K562 (cell line): Measurements from ENCODE around the gene MINDY3. TPM values are rescaled to one million over a fixed set of nuclear protein-coding genes. Genes with fewer than 3 reads are reported as not detected.

Experiments
- ATAC-seq: fragments of 200-7000 bp; cut with Tn5 transposase; 3 replicates; pipeline ENCODE4 v1.9.1; 2020; ENCODE audit warnings: moderate library complexity
- BruUV-seq: library from RNA; stranded (reverse); fragments of 400-500 nt; replicated peaks from 2 replicates; lab custom pipeline; 2021; lab: Mats Ljungman, UMichigan
- CTCF ChIA-PET: fragments of 300-600 bp; formaldehyde crosslinking; extraction: SDS; loops from one replicate; lab custom pipeline; 2021; ENCODE audit warnings: low intra/inter-chr PET ratio; lab: Yijun Ruan, JAX
- POLR2A ChIA-PET: fragments of 300-600, 350-650 bp; sonication (Branson Sonifier 250); formaldehyde crosslinking; extraction: SDS; loops from one replicate; lab custom pipeline; 2021; ENCODE audit warnings: antibody characterized with exemption, inconsistent platforms; lab: Yijun Ruan, JAX
- DNase-seq, 4 experiments: peaks; one replicate each; pipeline versions ENCODE4 v3.0.0 to v3.0.0-alpha.2; 2011 to 2018; ENCODE audit warnings: low spot score in 3 of 4, mixed read lengths in 3 of 4; ENCODE audit errors: extremely low read depth in 1 of 4
- FAIRE-seq: peaks from 2 replicates; lab custom pipeline; 2011; peaks lifted over from hg19 to GRCh38; lab: Jason Lieb, UNC
- H2AFZ ChIP-seq: 2 replicates; pipeline ENCODE4 v1.6.0; 2011; ENCODE audit warnings: low read depth, low read length, control low read depth, inconsistent platforms
- H3K27ac ChIP-seq: fragments of 200-600 bp; 3 replicates; pipeline ENCODE4 v1.8.0; 2011; ENCODE audit warnings: low read depth, mild to moderate bottlenecking, control low read depth, inconsistent platforms, low read length, moderate library complexity, mixed read lengths; ENCODE audit errors: extremely low read depth
- H3K27me3 ChIP-seq, 2 experiments: fragments of 300-600 bp in 1 of 2; 2 replicates in 1 of 2; 3 replicates in 1 of 2; pipeline versions ENCODE4 v1.6.0 to v1.8.0; 2011; ENCODE audit warnings: inconsistent platforms in 2 of 2, low read length in 2 of 2, mild to moderate bottlenecking in 1 of 2, mixed read lengths in 1 of 2, moderate library complexity in 1 of 2; ENCODE audit not compliant: control insufficient read depth in 2 of 2, insufficient read depth in 2 of 2
- H3K36me3 ChIP-seq: fragments of 300-600 bp; 3 replicates; pipeline ENCODE4 v1.8.0; 2011; ENCODE audit warnings: mild to moderate bottlenecking, low read length, inconsistent platforms; ENCODE audit not compliant: control insufficient read depth, insufficient read depth
- H3K4me1 ChIP-seq, 2 experiments: fragments of 200-600 bp in 1 of 2; replicated peaks in 1 of 2; 2 replicates in 1 of 2; 3 replicates in 1 of 2; pipeline versions ENCODE4 v1.5.1 to v1.8.0; 2011; ENCODE audit warnings: inconsistent platforms in 2 of 2, low read length in 2 of 2, mild to moderate bottlenecking in 1 of 2, mixed read lengths in 1 of 2, moderate library complexity in 1 of 2; ENCODE audit not compliant: control insufficient read depth in 2 of 2, insufficient read depth in 2 of 2
- H3K4me2 ChIP-seq: 2 replicates; pipeline ENCODE4 v1.6.1; 2011; ENCODE audit warnings: low read length, control low read depth, inconsistent platforms, mixed read lengths; ENCODE audit not compliant: insufficient read depth
- H3K4me3 ChIP-seq: fragments of 200-600 bp; sonication (generic), shearing (Covaris generic); 2 replicates; pipeline ENCODE4 v1.5.1; 2016; ENCODE audit warnings: control low read depth, inconsistent platforms
- H3K79me2 ChIP-seq: fragments of 200-600 bp; 3 replicates; pipeline ENCODE4 v1.8.0; 2011; ENCODE audit warnings: low read length, inconsistent platforms; ENCODE audit not compliant: control insufficient read depth, insufficient read depth
- H3K9ac ChIP-seq, 2 experiments: 2 replicates each; pipeline versions ENCODE4 v1.6.0 to v1.6.1; 2011; ENCODE audit warnings: low read depth in 2 of 2, low read length in 2 of 2, control low read depth in 1 of 2, inconsistent platforms in 1 of 2, mild to moderate bottlenecking in 1 of 2, mixed read lengths in 1 of 2; ENCODE audit not compliant: insufficient read depth in 1 of 2
- H3K9me1 ChIP-seq: one replicate; pipeline ENCODE4 v1.6.0; 2011; ENCODE audit warnings: inconsistent platforms, mild to moderate bottlenecking, low read length, moderate library complexity; ENCODE audit not compliant: control insufficient read depth, insufficient read depth
- H3K9me3 ChIP-seq: replicated peaks from 2 replicates; pipeline ENCODE4 v1.5.1; 2011; ENCODE audit warnings: low read depth, low read length, inconsistent platforms; ENCODE audit not compliant: control insufficient read depth, insufficient read depth
- H4K20me1 ChIP-seq: replicated peaks from 2 replicates; pipeline ENCODE4 v1.6.1; 2011; ENCODE audit warnings: low read length, inconsistent platforms, mixed read lengths; ENCODE audit not compliant: control insufficient read depth, insufficient read depth
- NFIX ChIP-seq: fragments of 250-450 bp; sonication (Bioruptor Pico); IDR thresholded peaks from 2 replicates; pipeline ENCODE4 v1.4.0; 2020; ENCODE audit warnings: low read depth, mild to moderate bottlenecking, moderate library complexity
- PRMT5 ChIP-seq: sonication (generic); formaldehyde crosslinking; IDR thresholded peaks from 2 replicates; pipeline ENCODE4 v1.5.0; 2020; ENCODE audit warnings: missing genetic modification reagents
- SAFB ChIP-seq: fragments of 200-400 bp; formaldehyde crosslinking; IDR thresholded peaks from 2 replicates; pipeline ENCODE4 v1.6.1; 2017; ENCODE audit warnings: low read depth, low read length, borderline replicate concordance
- SNRNP70 ChIP-seq: fragments of 200-400 bp; formaldehyde crosslinking; optimal IDR thresholded peaks from 2 replicates; pipeline ENCODE3; 2017; ENCODE audit warnings: low read depth, low read length
- SP2 ChIP-seq: IDR thresholded peaks from 2 replicates; pipeline ENCODE4 v1.6.1; 2011; ENCODE audit warnings: mild to moderate bottlenecking, low read depth, low read length, moderate library complexity; ENCODE audit not compliant: poor library complexity, severe bottlenecking; ENCODE audit errors: extremely low read depth
- STAG1 ChIP-seq: sonication (generic); formaldehyde crosslinking; IDR thresholded peaks from 2 replicates; pipeline ENCODE4 v1.5.0; 2020; ENCODE audit warnings: missing genetic modification reagents, borderline replicate concordance
- TAF1 ChIP-seq: IDR thresholded peaks from 2 replicates; pipeline ENCODE4 v1.6.1; 2011; ENCODE audit warnings: mild to moderate bottlenecking, low read length, moderate library complexity; ENCODE audit not compliant: insufficient read depth, control insufficient read depth, severe bottlenecking; ENCODE audit errors: extremely low read depth
- ZNF384 ChIP-seq: IDR thresholded peaks from 2 replicates; pipeline ENCODE4 v1.6.1; 2012; ENCODE audit warnings: low read depth, low read length, improper control_type of control experiment
- ZNF586 ChIP-seq: fragments of 450-650 bp; formaldehyde crosslinking; conservative IDR thresholded peaks from 2 replicates; pipeline ENCODE4 v1.4.0; 2020; ENCODE audit warnings: mild to moderate bottlenecking, moderate library complexity
- ZNF77 ChIP-seq: fragments of 250-450 bp; sonication (Bioruptor Pico); IDR thresholded peaks from 2 replicates; pipeline ENCODE4 v1.5.0; 2020
- ZSCAN32 ChIP-seq: fragments of 450-650 bp; formaldehyde crosslinking; IDR thresholded peaks from 2 replicates; pipeline ENCODE4 v1.4.0; 2020; ENCODE audit warnings: mild to moderate bottlenecking, moderate library complexity
- whole genome bisulfite sequencing: fragments of 100-300 bp; shearing (Covaris generic); methylation state at CpG from one replicate; pipeline ENCODE4 v1.1.6; 2016; ENCODE audit warnings: low coverage, mixed read lengths; ENCODE audit not compliant: insufficient coverage; ENCODE audit errors: missing lambda C conversion rate; 5-methylcytosine and 5-hydroxymethylcytosine counted together
- in situ Hi-C: fragments of 300-500 bp; cut with MboI; formaldehyde crosslinking; loops from 4 replicates; pipeline ENCODE4 v1.15.0; 2018; ENCODE audit warnings: inconsistent platforms, mixed read lengths
- intact Hi-C: fragments of 100-400 bp; cut with micrococcal nuclease; formaldehyde crosslinking; loops from 2 replicates; pipeline ENCODE4 v1.14.2; 2022
- polyA plus RNA-seq, 8 experiments: library from polyadenylated mRNA; depleted of rRNA in 4 of 8; stranded (reverse) in 5 of 8; unstranded in 3 of 8; fragments of >200 nt; fragmentation: Nextera tagmentation in 2 of 8; fragmentation: Illumina TruSeq in 1 of 8; extraction: Ambion mirVana in 2 of 8; extraction: Trizol in 1 of 8; gene quantifications; 2 replicates each; pipeline versions ENCODE4 v1.2.1 to v1.2.3, GENCODE V29; 2011 to 2014; ENCODE audit warnings: inconsistent platforms in 1 of 8, missing spikeins in 1 of 8
- total RNA-seq, 7 experiments: library from RNA; depleted of rRNA in 6 of 7; stranded (reverse); fragments of >200 nt in 6 of 7; fragmentation: Illumina TruSeq in 2 of 7; extraction: Trizol in 2 of 7; gene quantifications; 2 replicates each; pipeline versions ENCODE4 v1.2.1 to v1.2.3, GENCODE V29; 2011 to 2021; ENCODE audit warnings: low replicate concordance in 1 of 7
- TF ChIP-seq, protein P1 (sequence below): fragments of 450-650 bp; IDR thresholded peaks from 2 replicates; pipeline ENCODE4 v1.6.1; 2016; ENCODE audit warnings: antibody characterized with exemption
- TF ChIP-seq, protein P2 (sequence below): fragments of 250-450 bp; sonication (Bioruptor Pico); IDR thresholded peaks from 2 replicates; pipeline ENCODE4 v1.4.0; 2020; ENCODE audit warnings: mild to moderate bottlenecking
- TF ChIP-seq, protein P3 (sequence below): fragments of 450-650 bp; IDR thresholded peaks from 2 replicates; pipeline ENCODE4 v1.6.1; 2017; ENCODE audit warnings: mild to moderate bottlenecking, moderate library complexity

The MINDY3 gene
- total and polyA plus RNA-seq, 9 of the 15 experiments (the other 6 are each of a cell fraction or from before 2014, with no cell fraction given): 14.0 to 35.9 (median 23.6) TPM

DNA sequence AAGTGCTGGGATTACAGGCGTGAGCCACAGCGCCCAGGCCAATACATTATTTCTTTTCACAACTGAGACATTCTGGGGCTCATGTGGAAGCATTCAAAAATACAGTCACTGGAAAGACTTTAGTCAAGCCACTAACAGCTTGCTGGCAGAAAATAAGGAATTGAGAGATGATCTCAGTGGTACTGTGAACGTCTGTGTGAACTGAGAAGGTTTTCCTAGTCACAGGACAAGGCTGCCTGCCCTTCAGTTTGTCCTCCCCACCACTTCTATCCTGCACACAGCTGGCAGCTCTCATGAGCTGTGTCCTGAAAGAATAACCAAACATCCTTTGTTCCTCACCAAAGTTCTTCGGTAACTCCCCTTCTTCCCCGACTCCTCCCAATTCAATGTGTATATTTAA, 109.3 kb downstream of the MINDY3 start:
- DNase-seq (no peak), ATAC-seq (no peak), FAIRE-seq (no peak)
- Histone ChIP-seq H3K4me3 (no peak overlapping the region), H3K27me3 (0 out of 5 replicates have a peak, but pooled peaks cover 0 to 4% of the 10 kb centered on the region in 2 experiments), H3K9ac (no peak overlapping the region), H3K36me3 (no peaks in the 10 kb centered on the region), H3K4me2 (no peak overlapping the region), H3K9me1 (no peaks in the 10 kb centered on the region), H3K9me3 (no peaks in the 10 kb centered on the region), H2AFZ (no peak overlapping the region), H3K27ac (no peak overlapping the region), H3K4me1 (no peaks in the 10 kb centered on the region), H3K79me2 (no peaks in the 10 kb centered on the region), H4K20me1 (no peaks in the 10 kb centered on the region)
- in situ Hi-C loops (no loop called here), intact Hi-C loops (no loop called here)
- no TSS peak for BruUV-seq
- WGBS: 27% methylated on average over 5 of the region's 5 CpGs
- CTCF ChIA-PET: no interaction called here
- POLR2A ChIA-PET: no interaction called here
- TF ChIP-seq SP2: no peak
- no peak for TF ChIP-seq SNRNP70
- TF ChIP-seq ZSCAN32 (CRISPR knock-in tag): no peak
- TF ChIP-seq, protein P1, sequence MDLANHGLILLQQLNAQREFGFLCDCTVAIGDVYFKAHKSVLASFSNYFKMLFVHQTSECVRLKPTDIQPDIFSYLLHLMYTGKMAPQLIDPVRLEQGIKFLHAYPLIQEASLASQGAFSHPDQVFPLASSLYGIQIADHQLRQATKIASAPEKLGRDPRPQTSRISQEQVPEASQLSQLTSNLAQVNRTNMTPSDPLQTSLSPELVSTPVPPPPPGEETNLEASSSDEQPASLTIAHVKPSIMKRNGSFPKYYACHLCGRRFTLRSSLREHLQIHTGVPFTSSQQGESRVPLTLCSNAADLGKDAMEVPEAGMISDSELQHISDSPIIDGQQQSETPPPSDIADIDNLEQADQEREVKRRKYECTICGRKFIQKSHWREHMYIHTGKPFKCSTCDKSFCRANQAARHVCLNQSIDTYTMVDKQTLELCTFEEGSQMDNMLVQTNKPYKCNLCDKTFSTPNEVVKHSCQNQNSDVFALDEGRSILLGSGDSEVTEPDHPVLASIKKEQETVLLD: no peak
- no peak for TF ChIP-seq ZNF77
- no peak for TF ChIP-seq ZNF384
- TF ChIP-seq, protein P2, sequence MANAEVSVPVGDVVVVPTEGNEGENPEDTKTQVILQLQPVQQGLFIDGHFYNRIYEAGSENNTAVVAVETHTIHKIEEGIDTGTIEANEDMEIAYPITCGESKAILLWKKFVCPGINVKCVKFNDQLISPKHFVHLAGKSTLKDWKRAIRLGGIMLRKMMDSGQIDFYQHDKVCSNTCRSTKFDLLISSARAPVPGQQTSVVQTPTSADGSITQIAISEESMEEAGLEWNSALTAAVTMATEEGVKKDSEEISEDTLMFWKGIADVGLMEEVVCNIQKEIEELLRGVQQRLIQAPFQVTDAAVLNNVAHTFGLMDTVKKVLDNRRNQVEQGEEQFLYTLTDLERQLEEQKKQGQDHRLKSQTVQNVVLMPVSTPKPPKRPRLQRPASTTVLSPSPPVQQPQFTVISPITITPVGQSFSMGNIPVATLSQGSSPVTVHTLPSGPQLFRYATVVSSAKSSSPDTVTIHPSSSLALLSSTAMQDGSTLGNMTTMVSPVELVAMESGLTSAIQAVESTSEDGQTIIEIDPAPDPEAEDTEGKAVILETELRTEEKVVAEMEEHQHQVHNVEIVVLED: no peak
- no peak for TF ChIP-seq ZNF586
- TF ChIP-seq STAG1 (CRISPR knock-in tag): no peak
- no peak for TF ChIP-seq SAFB
- TF ChIP-seq, protein P3, sequence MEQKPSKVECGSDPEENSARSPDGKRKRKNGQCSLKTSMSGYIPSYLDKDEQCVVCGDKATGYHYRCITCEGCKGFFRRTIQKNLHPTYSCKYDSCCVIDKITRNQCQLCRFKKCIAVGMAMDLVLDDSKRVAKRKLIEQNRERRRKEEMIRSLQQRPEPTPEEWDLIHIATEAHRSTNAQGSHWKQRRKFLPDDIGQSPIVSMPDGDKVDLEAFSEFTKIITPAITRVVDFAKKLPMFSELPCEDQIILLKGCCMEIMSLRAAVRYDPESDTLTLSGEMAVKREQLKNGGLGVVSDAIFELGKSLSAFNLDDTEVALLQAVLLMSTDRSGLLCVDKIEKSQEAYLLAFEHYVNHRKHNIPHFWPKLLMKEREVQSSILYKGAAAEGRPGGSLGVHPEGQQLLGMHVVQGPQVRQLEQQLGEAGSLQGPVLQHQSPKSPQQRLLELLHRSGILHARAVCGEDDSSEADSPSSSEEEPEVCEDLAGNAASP: no peak
- no peak for TF ChIP-seq NFIX
- no peak for TF ChIP-seq PRMT5 (CRISPR knock-in tag)
- TF ChIP-seq TAF1: no peak
